ENCODE data around the gene SPDYE2. TPM values are rescaled to one million over a fixed set of nuclear protein-coding genes. Genes with fewer than 3 reads are reported as not detected.
"Not testable (repeated sequence)": the region's sequence is repeated elsewhere in the genome, so short reads cannot be mapped to it uniquely, and the experiment has no call there.

The SPDYE2 gene
- total and polyA plus RNA-seq, 4 donors: 0.08 to 2.6 TPM; not detected in 2

GRCh38 chr7:102578486-102578885 lies 27.5 kb downstream of the SPDYE2 start:
- not testable (repeated sequence) for H3K36me3 ChIP-seq (ENCODE audit: control insufficient read depth in 4 of 4, insufficient read depth in 3 of 4, low read depth in 1 of 4, low read length in 3 of 4); DNase-seq (ENCODE audit: low spot score)

GRCh38 chr7:102581722-102582121 lies 30.7 kb downstream of the SPDYE2 start:
- not testable (repeated sequence) for H3K36me3 ChIP-seq (ENCODE audit: control insufficient read depth in 4 of 4, insufficient read depth in 3 of 4, low read depth in 1 of 4, low read length in 3 of 4); H3K27me3 ChIP-seq (ENCODE audit: control insufficient read depth in 4 of 4, insufficient read depth in 4 of 4, low read length in 3 of 4); H3K4me3 ChIP-seq (ENCODE audit: low read depth in 1 of 3, low read length in 3 of 3); DNase-seq (ENCODE audit: low spot score); H3K4me1 ChIP-seq (ENCODE audit: control insufficient read depth in 4 of 4, insufficient read depth in 4 of 4, low read length in 3 of 4); H3K27ac ChIP-seq (ENCODE audit: low read depth in 1 of 2, low read length in 2 of 2); H3K9me3 ChIP-seq (ENCODE audit: control insufficient read depth in 4 of 4, low read length in 3 of 4); H3K9ac ChIP-seq (ENCODE audit: low read depth in 1 of 2, low read length in 2 of 2)
- WGBS: no CpG with 5 or more reads among the region's 5 CpGs

More at GRCh38 chr7:102578486-102578885, 27.5 kb downstream of the SPDYE2 start:
- not testable (repeated sequence) for H3K27me3 ChIP-seq (ENCODE audit: control insufficient read depth in 4 of 4, insufficient read depth in 4 of 4, low read length in 3 of 4); H3K4me1 ChIP-seq (ENCODE audit: control insufficient read depth in 4 of 4, insufficient read depth in 4 of 4, low read length in 3 of 4); H3K4me3 ChIP-seq (ENCODE audit: low read depth in 1 of 3, low read length in 3 of 3); H3K9me3 ChIP-seq (ENCODE audit: control insufficient read depth in 4 of 4, low read length in 3 of 4); H3K9ac ChIP-seq (ENCODE audit: low read depth in 1 of 2, low read length in 2 of 2); H3K27ac ChIP-seq (ENCODE audit: low read depth in 1 of 2, low read length in 2 of 2)
- 80% methylated on average over 5 of the region's 5 CpGs for WGBS

GRCh38 chr7:102583495-102583894 lies 32.5 kb downstream of the SPDYE2 start:
- DNase-seq (ENCODE audit: low spot score); H3K9me3 ChIP-seq (ENCODE audit: control insufficient read depth in 4 of 4, low read length in 3 of 4); H3K9ac ChIP-seq (ENCODE audit: low read depth in 1 of 2, low read length in 2 of 2); H3K27me3 ChIP-seq (ENCODE audit: control insufficient read depth in 4 of 4, insufficient read depth in 4 of 4, low read length in 3 of 4); H3K4me1 ChIP-seq (ENCODE audit: control insufficient read depth in 4 of 4, insufficient read depth in 4 of 4, low read length in 3 of 4); H3K36me3 ChIP-seq (ENCODE audit: control insufficient read depth in 4 of 4, insufficient read depth in 3 of 4, low read depth in 1 of 4, low read length in 3 of 4); H3K4me3 ChIP-seq (ENCODE audit: low read depth in 1 of 3, low read length in 3 of 3); H3K27ac ChIP-seq (ENCODE audit: low read depth in 1 of 2, low read length in 2 of 2): not testable (repeated sequence)
- WGBS: no CpG with 5 or more reads among the region's 5 CpGs

GRCh38 chr7:102589857-102590256 lies 38.8 kb downstream of the SPDYE2 start:
- WGBS: no CpG with 5 or more reads among the region's 9 CpGs
- H3K27ac ChIP-seq (ENCODE audit: low read depth in 1 of 2, low read length in 2 of 2); H3K36me3 ChIP-seq (ENCODE audit: control insufficient read depth in 4 of 4, insufficient read depth in 3 of 4, low read depth in 1 of 4, low read length in 3 of 4); H3K9me3 ChIP-seq (ENCODE audit: control insufficient read depth in 4 of 4, low read length in 3 of 4); H3K4me3 ChIP-seq (ENCODE audit: low read depth in 1 of 3, low read length in 3 of 3); H3K4me1 ChIP-seq (ENCODE audit: control insufficient read depth in 4 of 4, insufficient read depth in 4 of 4, low read length in 3 of 4); H3K27me3 ChIP-seq (ENCODE audit: control insufficient read depth in 4 of 4, insufficient read depth in 4 of 4, low read length in 3 of 4); DNase-seq (ENCODE audit: low spot score); H3K9ac ChIP-seq (ENCODE audit: low read depth in 1 of 2, low read length in 2 of 2): not testable (repeated sequence)

GRCh38 chr7:102592477-102593019 lies 41.5 kb downstream of the SPDYE2 start:
- not testable (repeated sequence) for DNase-seq (ENCODE audit: low spot score); H3K27me3 ChIP-seq (ENCODE audit: control insufficient read depth in 4 of 4, insufficient read depth in 4 of 4, low read length in 3 of 4); H3K4me3 ChIP-seq (ENCODE audit: low read depth in 1 of 3, low read length in 3 of 3); H3K9me3 ChIP-seq (ENCODE audit: control insufficient read depth in 4 of 4, low read length in 3 of 4); H3K9ac ChIP-seq (ENCODE audit: low read depth in 1 of 2, low read length in 2 of 2); H3K36me3 ChIP-seq (ENCODE audit: control insufficient read depth in 4 of 4, insufficient read depth in 3 of 4, low read depth in 1 of 4, low read length in 3 of 4); H3K27ac ChIP-seq (ENCODE audit: low read depth in 1 of 2, low read length in 2 of 2); H3K4me1 ChIP-seq (ENCODE audit: control insufficient read depth in 4 of 4, insufficient read depth in 4 of 4, low read length in 3 of 4)
- 23% methylated on average over 6 of the region's 26 CpGs for WGBS

- H3K27ac ChIP-seq (ENCODE audit: low read depth in 1 of 2, low read length in 2 of 2); H3K9ac ChIP-seq (ENCODE audit: low read depth in 1 of 2, low read length in 2 of 2); H3K4me1 ChIP-seq (ENCODE audit: control insufficient read depth in 4 of 4, insufficient read depth in 4 of 4, low read length in 3 of 4); H3K9me3 ChIP-seq (ENCODE audit: control insufficient read depth in 4 of 4, low read length in 3 of 4); H3K27me3 ChIP-seq (ENCODE audit: control insufficient read depth in 4 of 4, insufficient read depth in 4 of 4, low read length in 3 of 4); DNase-seq (ENCODE audit: low spot score); H3K36me3 ChIP-seq (ENCODE audit: control insufficient read depth in 4 of 4, insufficient read depth in 3 of 4, low read depth in 1 of 4, low read length in 3 of 4); H3K4me3 ChIP-seq (ENCODE audit: low read depth in 1 of 3, low read length in 3 of 3): not testable (repeated sequence)
- whole genome bisulfite sequencing: no CpG with 5 or more reads among the region's 68 CpGs
Measured at GRCh38 chr7:102593637-102594334, 42.8 kb downstream of the SPDYE2 start.

GRCh38 chr7:102596036-102596435 lies 45.0 kb downstream of the SPDYE2 start:
- H3K36me3 ChIP-seq (ENCODE audit: control insufficient read depth in 4 of 4, insufficient read depth in 3 of 4, low read depth in 1 of 4, low read length in 3 of 4); H3K4me1 ChIP-seq (ENCODE audit: control insufficient read depth in 4 of 4, insufficient read depth in 4 of 4, low read length in 3 of 4); H3K9ac ChIP-seq (ENCODE audit: low read depth in 1 of 2, low read length in 2 of 2); H3K27me3 ChIP-seq (ENCODE audit: control insufficient read depth in 4 of 4, insufficient read depth in 4 of 4, low read length in 3 of 4); DNase-seq (ENCODE audit: low spot score); H3K4me3 ChIP-seq (ENCODE audit: low read depth in 1 of 3, low read length in 3 of 3); H3K9me3 ChIP-seq (ENCODE audit: control insufficient read depth in 4 of 4, low read length in 3 of 4); H3K27ac ChIP-seq (ENCODE audit: low read depth in 1 of 2, low read length in 2 of 2): not testable (repeated sequence)
- 69% methylated on average over 3 of the region's 10 CpGs for WGBS

GRCh38 chr7:102599699-102600098 lies 48.7 kb downstream of the SPDYE2 start:
- H3K9me3 ChIP-seq (ENCODE audit: control insufficient read depth in 4 of 4, low read length in 3 of 4); H3K4me3 ChIP-seq (ENCODE audit: low read depth in 1 of 3, low read length in 3 of 3); H3K4me1 ChIP-seq (ENCODE audit: control insufficient read depth in 4 of 4, insufficient read depth in 4 of 4, low read length in 3 of 4); H3K27ac ChIP-seq (ENCODE audit: low read depth in 1 of 2, low read length in 2 of 2); DNase-seq (ENCODE audit: low spot score); H3K36me3 ChIP-seq (ENCODE audit: control insufficient read depth in 4 of 4, insufficient read depth in 3 of 4, low read depth in 1 of 4, low read length in 3 of 4); H3K9ac ChIP-seq (ENCODE audit: low read depth in 1 of 2, low read length in 2 of 2); H3K27me3 ChIP-seq (ENCODE audit: control insufficient read depth in 4 of 4, insufficient read depth in 4 of 4, low read length in 3 of 4): not testable (repeated sequence)
- WGBS: no CpG with 5 or more reads among the region's 9 CpGs
